Measurements from ENCODE around the gene PAPOLB. TPM values are rescaled to one million over a fixed set of nuclear protein-coding genes. Genes with fewer than 3 reads are reported as not detected.

Gene PAPOLB
- total and polyA plus RNA-seq, 2 donors (not counting 3 experiments of a cell fraction or from before 2014, with no cell fraction given), result 0.07 TPM; not detected in 1

DNA sequence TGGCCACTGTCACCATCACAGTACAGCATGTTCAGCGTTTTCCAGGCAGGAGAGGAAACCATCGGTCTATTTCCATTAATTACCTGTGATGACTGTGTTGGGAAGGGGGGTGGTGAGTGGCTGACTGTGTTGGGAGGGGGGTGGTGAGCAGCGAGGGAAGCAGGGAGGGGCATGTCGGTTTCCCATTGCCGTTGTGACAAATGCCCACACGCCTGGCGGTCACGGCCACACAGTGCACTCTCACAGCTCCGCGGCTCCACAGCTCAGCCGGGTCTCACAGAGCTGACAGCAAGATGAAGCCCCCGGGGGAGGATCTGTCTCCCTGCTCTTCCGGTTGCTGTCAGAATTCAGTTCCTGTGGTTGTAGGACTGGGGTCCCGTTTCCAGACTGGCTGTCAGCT is 47.4 kb downstream of the PAPOLB start:
- dilution Hi-C loops (cut with MboI; ENCODE audit: extremely low pct_ligation_motif_present, low sequenced_read_pairs), result no loop called here

GRCh38 chr7:4809666-4810065 is 52.2 kb downstream of the PAPOLB start:
- TF ChIP-seq MYC (IDR thresholded peaks at IDR 0.05; ENCODE audit: low read depth, low read length), result no peak
- no peak for TF ChIP-seq GATA2 (IDR thresholded peaks at IDR 0.05; ENCODE audit: insufficient read depth, insufficient read length, low read depth, low read length)
- TF ChIP-seq EZH2 (IDR thresholded peaks at IDR 0.05; ENCODE audit: borderline replicate concordance, low read depth, low read length, severe bottlenecking), result no peak
- TF ChIP-seq, protein P1, sequence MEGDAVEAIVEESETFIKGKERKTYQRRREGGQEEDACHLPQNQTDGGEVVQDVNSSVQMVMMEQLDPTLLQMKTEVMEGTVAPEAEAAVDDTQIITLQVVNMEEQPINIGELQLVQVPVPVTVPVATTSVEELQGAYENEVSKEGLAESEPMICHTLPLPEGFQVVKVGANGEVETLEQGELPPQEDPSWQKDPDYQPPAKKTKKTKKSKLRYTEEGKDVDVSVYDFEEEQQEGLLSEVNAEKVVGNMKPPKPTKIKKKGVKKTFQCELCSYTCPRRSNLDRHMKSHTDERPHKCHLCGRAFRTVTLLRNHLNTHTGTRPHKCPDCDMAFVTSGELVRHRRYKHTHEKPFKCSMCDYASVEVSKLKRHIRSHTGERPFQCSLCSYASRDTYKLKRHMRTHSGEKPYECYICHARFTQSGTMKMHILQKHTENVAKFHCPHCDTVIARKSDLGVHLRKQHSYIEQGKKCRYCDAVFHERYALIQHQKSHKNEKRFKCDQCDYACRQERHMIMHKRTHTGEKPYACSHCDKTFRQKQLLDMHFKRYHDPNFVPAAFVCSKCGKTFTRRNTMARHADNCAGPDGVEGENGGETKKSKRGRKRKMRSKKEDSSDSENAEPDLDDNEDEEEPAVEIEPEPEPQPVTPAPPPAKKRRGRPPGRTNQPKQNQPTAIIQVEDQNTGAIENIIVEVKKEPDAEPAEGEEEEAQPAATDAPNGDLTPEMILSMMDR (IDR thresholded peaks at IDR 0.05; ENCODE audit: extremely low read depth in 1 of 2, insufficient read depth in 1 of 2, low read depth in 1 of 2, low read length in 2 of 2), result no peak
- no peak for TF ChIP-seq FOS (IDR thresholded peaks at IDR 0.05; ENCODE audit: borderline replicate concordance, insufficient read depth, low read length)
- Histone ChIP-seq H3K4me3 (replicated peaks in 1 of 3; ENCODE audit: insufficient read depth in 1 of 3, low read depth in 1 of 3, low read length in 3 of 3) (no peak overlapping the region), H3K9ac (replicated peaks; ENCODE audit: extremely low read depth, insufficient read depth, low read length) (no peak overlapping the region), H2AFZ (ENCODE audit: low read depth, low read length) (no peak overlapping the region), H3K36me3 (ENCODE audit: control insufficient read depth in 2 of 2, extremely low read depth in 1 of 2, insufficient read depth in 2 of 2, low read length in 2 of 2) (no peaks in the 10 kb centered on the region), H3K9me1 (replicated peaks; ENCODE audit: control insufficient read depth, extremely low read depth, insufficient read depth, low read length) (no peaks in the 10 kb centered on the region), H3K4me2 (ENCODE audit: insufficient read depth, low read length) (no peak overlapping the region), H3K27ac (ENCODE audit: insufficient read depth, low read depth, low read length) (no peak overlapping the region), H3K79me2 (ENCODE audit: control insufficient read depth, insufficient read depth, low read length) (no peaks in the 10 kb centered on the region), H3K27me3 (ENCODE audit: control insufficient read depth in 2 of 2, insufficient read depth in 2 of 2, low read length in 2 of 2) (no peaks in the 10 kb centered on the region), H4K20me1 (replicated peaks; ENCODE audit: control insufficient read depth, extremely low read depth, insufficient read depth, low read length) (no peaks in the 10 kb centered on the region), H3K4me1 (ENCODE audit: control insufficient read depth, extremely low read depth, insufficient read depth, low read length) (no peaks in the 10 kb centered on the region), H3K9me3 (replicated peaks; ENCODE audit: control insufficient read depth, insufficient read depth, low read length) (no peaks in the 10 kb centered on the region)
- BruUV-seq (replicated peaks), result no TSS peak
- dilution Hi-C loops (cut with MboI; ENCODE audit: extremely low pct_ligation_motif_present, low sequenced_read_pairs), result no loop called here
- POLR2A ChIA-PET, result no interaction called here
- DNase-seq (ENCODE audit: low read depth, low spot score), result no peak
- intact Hi-C loops (cut with micrococcal nuclease), result no loop called here
- no peak for FAIRE-seq
- CTCF ChIA-PET, result no interaction called here

More for the DNA sequence above, 47.4 kb downstream of the PAPOLB start:
- no peak overlapping the region for H3K27ac ChIP-seq (ENCODE audit: insufficient read depth, low read depth, low read length)
- H2AFZ ChIP-seq (ENCODE audit: low read depth, low read length), result no peak overlapping the region
- no peak overlapping the region for H3K4me3 ChIP-seq (replicated peaks in 1 of 3; ENCODE audit: insufficient read depth in 1 of 3, low read depth in 1 of 3, low read length in 3 of 3)
- no peaks in the 10 kb centered on the region for H3K9me3 ChIP-seq (replicated peaks; ENCODE audit: control insufficient read depth, insufficient read depth, low read length)
- TF ChIP-seq MYC (IDR thresholded peaks at IDR 0.05; ENCODE audit: low read depth, low read length) (no peak), POLR2A (IDR thresholded peaks at IDR 0.05; ENCODE audit: low read depth, low read length) (no peak), EZH2 (IDR thresholded peaks at IDR 0.05; ENCODE audit: borderline replicate concordance, low read depth, low read length, severe bottlenecking) (no peak)
- ChIA-PET CTCF (interaction anchor here (1.2 kb wide), 1 partner anchor 16 kb away, joined by 7 read pairs; no protein-coding TSS in a partner anchor), POLR2A (no interaction called here)
- BruUV-seq (replicated peaks), result no TSS peak
- FAIRE-seq (no peak), DNase-seq (ENCODE audit: low read depth, low spot score) (no peak)
- no peaks in the 10 kb centered on the region for H3K36me3 ChIP-seq (ENCODE audit: control insufficient read depth in 2 of 2, extremely low read depth in 1 of 2, insufficient read depth in 2 of 2, low read length in 2 of 2)
- no peak overlapping the region for H3K4me2 ChIP-seq (ENCODE audit: insufficient read depth, low read length)
- no peak overlapping the region for H3K9ac ChIP-seq (replicated peaks; ENCODE audit: extremely low read depth, insufficient read depth, low read length)
- no peaks in the 10 kb centered on the region for H3K27me3 ChIP-seq (ENCODE audit: control insufficient read depth in 2 of 2, insufficient read depth in 2 of 2, low read length in 2 of 2)
- no peaks in the 10 kb centered on the region for H3K9me1 ChIP-seq (replicated peaks; ENCODE audit: control insufficient read depth, extremely low read depth, insufficient read depth, low read length)
- no peaks in the 10 kb centered on the region for H3K4me1 ChIP-seq (ENCODE audit: control insufficient read depth, extremely low read depth, insufficient read depth, low read length)
- H3K79me2 ChIP-seq (ENCODE audit: control insufficient read depth, insufficient read depth, low read length), result no peaks in the 10 kb centered on the region
- no peaks in the 10 kb centered on the region for H4K20me1 ChIP-seq (replicated peaks; ENCODE audit: control insufficient read depth, extremely low read depth, insufficient read depth, low read length)
- intact Hi-C loops (cut with micrococcal nuclease), result no loop called here
